H1 (cell line): ENCODE data around the gene KCP. TPM values are rescaled to one million over a fixed set of nuclear protein-coding genes. Genes with fewer than 3 reads are reported as not detected.

Experiments
- CTCF ChIA-PET: fragments of 300-600 bp; sonication (Branson Sonifier 250); formaldehyde crosslinking; loops from one replicate; lab custom pipeline; 2021; ENCODE audit not compliant: partially characterized antibody; lab: Charles Lee
- POLR2A ChIA-PET: fragments of 300-600 bp; sonication (Branson Sonifier 250); formaldehyde crosslinking; loops from one replicate; lab custom pipeline; 2021; ENCODE audit warnings: inconsistent platforms; ENCODE audit not compliant: partially characterized antibody; lab: Charles Lee
- DNase-seq, 2 experiments: peaks; one replicate each; pipeline versions ENCODE4 v3.0.0 to v3.0.0-alpha.2; 2010 to 2022; ENCODE audit warnings: low spot score in 2 of 2, low read depth in 1 of 2, mixed read lengths in 1 of 2
- FAIRE-seq: peaks from 2 replicates; lab custom pipeline; 2011; peaks lifted over from hg19 to GRCh38; lab: Jason Lieb, UNC
- H2AFZ ChIP-seq: 2 replicates; pipeline ENCODE4 v1.8.1; 2012; ENCODE audit warnings: low read length, inconsistent platforms
- H2AK5ac ChIP-seq: 2 replicates; pipeline ENCODE4 v1.6.1; 2013; ENCODE audit warnings: low read depth, low read length
- H2BK120ac ChIP-seq: replicated peaks from 2 replicates; pipeline ENCODE3; 2013; ENCODE audit warnings: low read depth, low read length, inconsistent platforms
- H2BK12ac ChIP-seq: 2 replicates; pipeline ENCODE4 v1.6.1; 2013; ENCODE audit warnings: low read depth, low read length
- H2BK15ac ChIP-seq: 2 replicates; pipeline ENCODE4 v1.6.1; 2013; ENCODE audit warnings: low read length
- H2BK20ac ChIP-seq: 2 replicates; pipeline ENCODE4 v1.6.1; 2013; ENCODE audit warnings: low read length
- H2BK5ac ChIP-seq: 2 replicates; pipeline ENCODE4 v1.6.1; 2013; ENCODE audit warnings: low read depth, low read length
- H3K14ac ChIP-seq: 2 replicates; pipeline ENCODE4 v1.6.1; 2013; ENCODE audit warnings: inconsistent platforms; ENCODE audit not compliant: insufficient read length
- H3K18ac ChIP-seq: 2 replicates; pipeline ENCODE4 v1.6.1; 2013; ENCODE audit warnings: low read length; ENCODE audit errors: extremely low read depth
- H3K23ac ChIP-seq: 2 replicates; pipeline ENCODE4 v1.6.1; 2013; ENCODE audit warnings: inconsistent platforms; ENCODE audit not compliant: insufficient read length
- H3K23me2 ChIP-seq: 2 replicates; pipeline ENCODE4 v1.6.1; 2013; ENCODE audit warnings: low read depth, low read length
- H3K27ac ChIP-seq: 2 replicates; pipeline ENCODE4 v1.6.1; 2011; ENCODE audit warnings: low read depth, low read length, inconsistent platforms
- H3K27me3 ChIP-seq, 4 experiments: replicated peaks in 1 of 4; 1 replicate in 1 of 4; 2 replicates in 3 of 4; pipeline versions ENCODE4 v1.6.1 to v1.8.1; 2011 to 2013; ENCODE audit warnings: low read length in 3 of 4, mild to moderate bottlenecking in 3 of 4, inconsistent platforms in 2 of 4, mixed read lengths in 2 of 4, moderate library complexity in 1 of 4; ENCODE audit not compliant: control insufficient read depth in 3 of 4, insufficient read depth in 3 of 4; ENCODE audit errors: extremely low read depth in 1 of 4
- H3K36me3 ChIP-seq, 4 experiments: 2 replicates each; pipeline versions ENCODE4 v1.6.1 to v1.8.1; 2011 to 2013; ENCODE audit warnings: mild to moderate bottlenecking in 4 of 4, low read length in 3 of 4, moderate library complexity in 2 of 4, control low read depth in 1 of 4, inconsistent platforms in 1 of 4; ENCODE audit not compliant: insufficient read depth in 4 of 4, control insufficient read depth in 2 of 4
- H3K4ac ChIP-seq: replicated peaks from 2 replicates; pipeline ENCODE3; 2013; ENCODE audit warnings: low read length, low read depth, mixed read lengths, inconsistent platforms; ENCODE audit not compliant: insufficient read length
- H3K4me1 ChIP-seq, 4 experiments: replicated peaks in 1 of 4; 1 replicate in 1 of 4; 2 replicates in 3 of 4; pipeline versions ENCODE4 v1.6.1 to v1.8.1; 2011 to 2013; ENCODE audit warnings: low read length in 3 of 4, inconsistent platforms in 2 of 4, mixed read lengths in 1 of 4; ENCODE audit not compliant: insufficient read depth in 4 of 4, control insufficient read depth in 3 of 4
- H3K4me2 ChIP-seq, 2 experiments: 2 replicates each; pipeline versions ENCODE4 v1.6.1 to v1.8.1; 2011 to 2013; ENCODE audit warnings: low read depth in 2 of 2, low read length in 2 of 2, control low read depth in 1 of 2, inconsistent platforms in 1 of 2, mild to moderate bottlenecking in 1 of 2; ENCODE audit not compliant: insufficient read depth in 1 of 2
- H3K4me3 ChIP-seq, 4 experiments: fragments of 200-600, 300-600 bp in 1 of 4; sonication (generic), shearing (Covaris generic), sonication (Bioruptor Twin) in 1 of 4; 2 replicates each; pipeline versions ENCODE4 v1.5.1 to v1.8.1; 2011 to 2016; ENCODE audit warnings: low read length in 4 of 4, low read depth in 3 of 4, control low read depth in 2 of 4, inconsistent platforms in 2 of 4, mild to moderate bottlenecking in 2 of 4, mixed read lengths in 1 of 4, moderate library complexity in 1 of 4; ENCODE audit not compliant: insufficient read depth in 2 of 4; ENCODE audit errors: extremely low read depth in 1 of 4
- H3K56ac ChIP-seq: replicated peaks from 2 replicates; pipeline ENCODE3; 2013; ENCODE audit warnings: low read depth, mild to moderate bottlenecking, mixed read lengths, low read length, inconsistent platforms; ENCODE audit not compliant: insufficient read length
- H3K79me1 ChIP-seq: 2 replicates; pipeline ENCODE4 v1.6.1; 2013; ENCODE audit warnings: low read depth, low read length, control low read depth
- H3K79me2 ChIP-seq, 2 experiments: 2 replicates each; pipeline versions ENCODE4 v1.6.1 to v1.8.1; 2012 to 2013; ENCODE audit warnings: low read length in 2 of 2, mild to moderate bottlenecking in 2 of 2, inconsistent platforms in 1 of 2; ENCODE audit not compliant: insufficient read depth in 2 of 2, control insufficient read depth in 1 of 2
- H3K9ac ChIP-seq, 4 experiments: replicated peaks in 1 of 4; 1 replicate in 1 of 4; 2 replicates in 3 of 4; pipeline versions ENCODE4 v1.6.1 to v1.8.1; 2011 to 2013; ENCODE audit warnings: low read depth in 3 of 4, low read length in 3 of 4, control low read depth in 2 of 4, mild to moderate bottlenecking in 2 of 4, moderate library complexity in 2 of 4, inconsistent platforms in 1 of 4; ENCODE audit errors: extremely low read depth in 1 of 4
- H3K9me3 ChIP-seq, 2 experiments: 2 replicates each; pipeline versions ENCODE4 v1.6.1 to v1.8.1; 2012 to 2013; ENCODE audit warnings: mild to moderate bottlenecking in 2 of 2, moderate library complexity in 2 of 2, control low read depth in 1 of 2, inconsistent platforms in 1 of 2, low read depth in 1 of 2, low read length in 1 of 2, mixed read lengths in 1 of 2; ENCODE audit not compliant: insufficient read depth in 2 of 2
- H4K20me1 ChIP-seq, 2 experiments: replicated peaks in 1 of 2; 2 replicates each; pipeline versions ENCODE3 to v1.8.1; 2011 to 2013; ENCODE audit warnings: inconsistent platforms in 2 of 2, low read length in 2 of 2, mild to moderate bottlenecking in 1 of 2; ENCODE audit not compliant: insufficient read depth in 2 of 2, control insufficient read depth in 1 of 2
- H4K5ac ChIP-seq: 2 replicates; pipeline ENCODE4 v1.6.1; 2013; ENCODE audit warnings: low read length, low read depth, mixed read lengths, inconsistent platforms; ENCODE audit not compliant: insufficient read length
- H4K8ac ChIP-seq: 2 replicates; pipeline ENCODE4 v1.8.0; 2013; ENCODE audit warnings: mild to moderate bottlenecking, moderate library complexity, low read length, inconsistent platforms; ENCODE audit not compliant: insufficient read depth; ENCODE audit errors: extremely low read depth
- H4K91ac ChIP-seq: replicated peaks from 2 replicates; pipeline ENCODE3; 2013; ENCODE audit warnings: low read length, mixed read lengths, inconsistent platforms; ENCODE audit not compliant: insufficient read length
- ATF2 ChIP-seq: IDR thresholded peaks from 2 replicates; pipeline ENCODE4 v1.6.1; 2012; ENCODE audit warnings: low read length, inconsistent platforms
- BACH1 ChIP-seq: IDR thresholded peaks from 2 replicates; pipeline ENCODE4 v1.6.1; 2012; ENCODE audit warnings: low read length, improper control_type of control experiment
- BCL11A ChIP-seq, 2 experiments: IDR thresholded peaks; one replicate each; pipeline ENCODE4 v1.6.1; 2011; ENCODE audit warnings: low read depth in 2 of 2, low read length in 2 of 2, mild to moderate bottlenecking in 2 of 2
- GABPA ChIP-seq: IDR thresholded peaks from 2 replicates; pipeline ENCODE4 v1.6.1; 2011; ENCODE audit warnings: mild to moderate bottlenecking, low read length, moderate library complexity, borderline replicate concordance; ENCODE audit not compliant: insufficient read depth
- HDAC2 ChIP-seq, 2 experiments: fragments of 300-600 bp in 1 of 2; sonication (generic) in 1 of 2; IDR thresholded peaks; 2 replicates each; pipeline ENCODE4 v1.6.1; 2011 to 2012; ENCODE audit warnings: low read depth in 2 of 2, low read length in 2 of 2, mild to moderate bottlenecking in 2 of 2, moderate library complexity in 2 of 2, borderline replicate concordance in 1 of 2, inconsistent platforms in 1 of 2
- JUN ChIP-seq: IDR thresholded peaks from 2 replicates; pipeline ENCODE4 v1.6.1; 2011; ENCODE audit warnings: low read depth, mild to moderate bottlenecking, improper control_type of control experiment, low read length
- MAX ChIP-seq: IDR thresholded peaks from 2 replicates; pipeline ENCODE4 v1.6.1; 2012; ENCODE audit warnings: inconsistent platforms
- NRF1 ChIP-seq: IDR thresholded peaks from 2 replicates; pipeline ENCODE4 v1.6.1; 2011; ENCODE audit warnings: mild to moderate bottlenecking, low read depth, low read length, improper control_type of control experiment
- RNF2 ChIP-seq: fragments of 200-900, 300-1000 bp; sonication (generic); IDR thresholded peaks from 2 replicates; pipeline ENCODE4 v1.7.1; 2016; ENCODE audit warnings: borderline replicate concordance, low read depth, mild to moderate bottlenecking, antibody characterized with exemption, low read length; ENCODE audit not compliant: poor library complexity, severe bottlenecking; ENCODE audit errors: missing control alignments
- WGBS, 2 experiments: shearing (Covaris generic) in 1 of 2; methylation state at CpG; one replicate each; pipeline versions ENCODE4 v1.1.6 to v1.1.7; 2013 to 2015; ENCODE audit warnings: low lambda C conversion rate in 2 of 2, mixed read lengths in 2 of 2, inconsistent platforms in 1 of 2, low coverage in 1 of 2, missing lambda C conversion rate in 1 of 2; ENCODE audit not compliant: insufficient replicate concordance in 2 of 2, insufficient coverage in 1 of 2, insufficient read length in 1 of 2; ENCODE audit errors: extremely low coverage in 1 of 2, missing lambda C conversion rate in 1 of 2; 5-methylcytosine and 5-hydroxymethylcytosine counted together
- polyA plus RNA-seq, 7 experiments: library from polyadenylated mRNA; depleted of rRNA in 3 of 7; stranded (reverse) in 5 of 7; unstranded in 2 of 7; fragments of >200 nt in 5 of 7; fragments of 200-250 nt in 2 of 7; gene quantifications; 1 replicate in 5 of 7; 2 replicates in 1 of 7; 4 replicates in 1 of 7; pipeline versions ENCODE4 v1.2.1 to v1.2.3, GENCODE V29; 2011 to 2013; ENCODE audit warnings: missing spikeins in 2 of 7, mixed read lengths in 2 of 7
- total RNA-seq: library from RNA; stranded (reverse); fragmentation: NEBNext Ultra II Directional; extraction: Animal tissue kit (Norgen Biotek cat#: 25700); gene quantifications from 2 replicates; pipeline ENCODE4 v1.2.1, GENCODE V29; 2021

Gene KCP
- total and polyA plus RNA-seq, 2 of the 8 experiments (the other 6 are each of a cell fraction or from before 2014, with no cell fraction given) = 1.3 to 2.0 TPM

GRCh38 chr7:128846781-128847444, 63.6 kb downstream of the KCP start:
- Histone ChIP-seq H4K8ac (no peak overlapping the region), H3K36me3 (no peaks in the 10 kb centered on the region), H3K9me3 (no peaks in the 10 kb centered on the region), H3K56ac (no peak overlapping the region), H3K27me3 (no peaks in the 10 kb centered on the region), H4K5ac (no peak overlapping the region), H2BK12ac (no peak overlapping the region), H3K27ac (no peak overlapping the region), H4K20me1 (peaks cover 0 to 2% of the 10 kb centered on the region in 2 experiments), H2BK20ac (no peak overlapping the region), H3K23ac (no peak overlapping the region), H2AK5ac (no peak overlapping the region), H3K14ac (no peak overlapping the region), H3K4ac (no peak overlapping the region), H3K4me2 (no peak overlapping the region), H2BK15ac (no peak overlapping the region), H3K79me2 (no peaks in the 10 kb centered on the region), H2AFZ (no peak overlapping the region), H3K4me3 (no peak overlapping the region), H3K4me1 (peaks cover 0 to 3% (median 1%) of the 10 kb centered on the region in 4 experiments; a peak in 5 of 7 replicates), H3K79me1 (no peaks in the 10 kb centered on the region), H3K23me2 (no peaks in the 10 kb centered on the region), H3K9ac (no peak overlapping the region), H2BK120ac (no peak overlapping the region), H2BK5ac (no peak overlapping the region), H4K91ac (no peak overlapping the region), H3K18ac (no peak overlapping the region)
- WGBS, 2 experiments = 94% methylated on average over 14 of the region's 14 CpGs; no CpG with 5 or more reads in 1 of the 2 experiments
- ChIA-PET CTCF (interaction anchor here (1.0 to 11.5 kb wide), 6 partner anchors 13 to 69 kb away, joined by 3 to 148 read pairs (median 7); partner anchors contain the start of gene ATP6V1F), POLR2A (interaction anchor here (0.6 to 1.0 kb wide), 3 partner anchors 14 to 171 kb away, joined by 3 to 4 read pairs (median 3); no protein-coding TSS in a partner anchor)
- FAIRE-seq (no peak), DNase-seq (no peak)
- TF ChIP-seq HDAC2 (IDR thresholded peaks at IDR 0.05; ENCODE audit: borderline replicate concordance in 1 of 2, low read depth in 2 of 2, low read length in 2 of 2) (no peak), NRF1 (no peak), BCL11A (IDR thresholded peaks at IDR 0.05; ENCODE audit: low read depth in 2 of 2, low read length in 2 of 2) (no peak), JUN (no peak), MAX (no peak), RNF2 (no peak), BACH1 (no peak), GABPA (no peak), ATF2 (no peak)
